ENCODE data around the gene CXCL16. TPM values are rescaled to one million over a fixed set of nuclear protein-coding genes. Genes with fewer than 3 reads are reported as not detected.
"Not testable (repeated sequence)": the region's sequence is repeated elsewhere in the genome, so short reads cannot be mapped to it uniquely, and the experiment has no call there.

Gene CXCL16
- total RNA-seq, 1 experiment from 2014 or later: 4.5 TPM

- not testable (repeated sequence) for H3K79me2 ChIP-seq (ENCODE audit: insufficient read depth, low read length); H3K27ac ChIP-seq (ENCODE audit: insufficient read length, low read depth, low read length)
Observed at GRCh38 chr17:4683739-4684138, 56.0 kb downstream of the CXCL16 start.

More at GRCh38 chr17:4683739-4684138, 56.0 kb downstream of the CXCL16 start:
- H2BK5ac ChIP-seq (ENCODE audit: insufficient read length, low read length); H2BK12ac ChIP-seq (ENCODE audit: insufficient read length, low read depth, low read length); H3T11ph ChIP-seq (ENCODE audit: low read length); H3K27me3 Mint-ChIP-seq (ENCODE audit: low read depth); H3K4me1 ChIP-seq (ENCODE audit: insufficient read depth, low read length); H4K20me1 ChIP-seq (ENCODE audit: control insufficient read depth, insufficient read depth, insufficient read length); H2BK20ac ChIP-seq (ENCODE audit: low read depth, low read length, poor library complexity, severe bottlenecking); H3K4me1 Mint-ChIP-seq; H2BK120ac ChIP-seq (ENCODE audit: low read depth, low read length, poor library complexity, severe bottlenecking); DNase-seq; H3K23ac ChIP-seq (ENCODE audit: insufficient read length, low read depth, low read length); H4K8ac ChIP-seq (replicated peaks; ENCODE audit: insufficient read length, low read depth, low read length); H2AK5ac ChIP-seq (ENCODE audit: insufficient read length, low read length); H4K5ac ChIP-seq (ENCODE audit: insufficient read length, low read depth, low read length); H3K79me1 ChIP-seq (ENCODE audit: insufficient read depth, low read depth, low read length, poor library complexity, severe bottlenecking); H3K27me3 ChIP-seq (ENCODE audit: insufficient read depth, low read length); H3K23me2 ChIP-seq (ENCODE audit: insufficient read length, low read depth, low read length, poor library complexity, severe bottlenecking); H3K9me3 ChIP-seq (ENCODE audit: control insufficient read depth, low read depth, low read length); H3K9me3 Mint-ChIP-seq; H3K56ac ChIP-seq (ENCODE audit: insufficient read length, low read depth, low read length); H3K18ac ChIP-seq (ENCODE audit: insufficient read length, low read depth, low read length); H3K4ac ChIP-seq (ENCODE audit: low read depth, low read length); H4K91ac ChIP-seq (ENCODE audit: insufficient read length, low read depth, low read length); H2AFZ ChIP-seq (ENCODE audit: low read length); H3K9ac ChIP-seq (ENCODE audit: extremely low read depth, insufficient read length, low read length); H3K14ac ChIP-seq (ENCODE audit: insufficient read depth, low read length); H3K4me2 ChIP-seq (ENCODE audit: insufficient read depth, insufficient read length, low read length); H2BK15ac ChIP-seq (ENCODE audit: low read depth, low read length); H3K4me3 Mint-ChIP-seq: not testable (repeated sequence)
- peak overlapping the region in 1 of 3 experiments; percentile 68; a peak in 1 of 7 replicates for H3K27ac Mint-ChIP-seq
- H3K36me3 Mint-ChIP-seq (ENCODE audit: insufficient read depth in 1 of 3, low read depth in 3 of 3): peaks cover 51 to 86% (median 83%) of the 10 kb centered on the region in 3 experiments
- WGBS (ENCODE audit: extremely low coverage, insufficient read length, low lambda C conversion rate): no CpG with 5 or more reads among the region's 5 CpGs

Other genes starting within 250 kb of the CXCL16 start
- 0.33 and 0.77 TPM in 2 replicates for gene SPNS2, start 241.0 kb downstream of the CXCL16 start, total RNA-seq (2021)
- 177 and 181 TPM in 2 replicates for gene MYBBP1A, start 184.5 kb downstream of the CXCL16 start, total RNA-seq (2021)
- 0.13 and 0.17 TPM in 2 replicates for gene GGT6, start 179.4 kb downstream of the CXCL16 start, total RNA-seq (2021)
- 0.77 and 1.6 TPM in 2 replicates for gene SMTNL2, start 155.4 kb downstream of the CXCL16 start, total RNA-seq (2021)
- 0.31 and 0.39 TPM in 2 replicates for gene ALOX15, start 98.2 kb downstream of the CXCL16 start, total RNA-seq (2021)
- 148 and 154 TPM in 2 replicates for gene PELP1, start 35.8 kb downstream of the CXCL16 start, total RNA-seq (2021)
- 75.3 and 81.1 TPM in 2 replicates for gene ARRB2, start 29.3 kb downstream of the CXCL16 start, total RNA-seq (2021)
- gene MED11, start 8.5 kb downstream of the CXCL16 start, total RNA-seq (2021): 17.5 and 19.5 TPM in 2 replicates
- 0.42 and 0.44 TPM in 2 replicates for gene ZMYND15, start 95 bp downstream of the CXCL16 start, total RNA-seq (2021)
- gene TM4SF5, start 32.0 kb upstream of the CXCL16 start, total RNA-seq (2021): not detected in 2 replicates
- 0.31 TPM in 1 of 2 replicates, not detected in the other for gene VMO1, start 46.4 kb upstream of the CXCL16 start, total RNA-seq (2021)
- not detected in 2 replicates for gene GLTPD2, start 49.0 kb upstream of the CXCL16 start, total RNA-seq (2021)
- gene PSMB6, start 56.2 kb upstream of the CXCL16 start, total RNA-seq (2021): 244 and 247 TPM in 2 replicates
- 63.3 and 66.6 TPM in 2 replicates for gene PLD2, start 67.2 kb upstream of the CXCL16 start, total RNA-seq (2021)
- 64.3 and 68.8 TPM in 2 replicates for gene MINK1, start 93.4 kb upstream of the CXCL16 start, total RNA-seq (2021)
- 4.0 and 4.4 TPM in 2 replicates for gene C17orf107, start 159.6 kb upstream of the CXCL16 start, total RNA-seq (2021)
- 0.31 and 0.61 TPM in 2 replicates for gene CHRNE, start 163.2 kb upstream of the CXCL16 start, total RNA-seq (2021)
- not detected in 2 replicates for gene GP1BA, start 192.3 kb upstream of the CXCL16 start, total RNA-seq (2021)
- gene SLC25A11, start 200.1 kb upstream of the CXCL16 start, total RNA-seq (2021): 74.9 and 80.6 TPM in 2 replicates
- 134 and 135 TPM in 2 replicates for gene RNF167, start 200.3 kb upstream of the CXCL16 start, total RNA-seq (2021)
- 1,149 and 1,217 TPM in 2 replicates for gene PFN1, start 208.6 kb upstream of the CXCL16 start, total RNA-seq (2021)
- 20.7 and 25.4 TPM in 2 replicates for gene ENO3, start 211.2 kb upstream of the CXCL16 start, total RNA-seq (2021)
- 102 and 105 TPM in 2 replicates for gene SPAG7, start 227.9 kb upstream of the CXCL16 start, total RNA-seq (2021)
- 13.7 and 15.6 TPM in 2 replicates for gene CAMTA2, start 247.7 kb upstream of the CXCL16 start, total RNA-seq (2021)

All from H9 (cell line).